Erythroblast (primary cell): ENCODE data around the gene TTC24.
A peak's percentile ranks its signal among the peaks of the same experiment; 100 is the strongest.

ENCODE experiments used
- DNase-seq, 2 experiments: peaks; one replicate each; lab custom pipeline; 2025; lab: John Stamatoyannopoulos, UW
- GATA1 ChIP-seq: IDR thresholded peaks from 2 replicates; pipeline ENCODE4 v1.6.1; 2011; ENCODE audit warnings: low read depth, mild to moderate bottlenecking, control low read depth, low read length, moderate library complexity
- POLR2A ChIP-seq: IDR thresholded peaks from 2 replicates; pipeline ENCODE4 v1.6.1; 2011; ENCODE audit warnings: mild to moderate bottlenecking, low read length

TTC24 gene

GRCh38 chr1:156560585-156561163, 18.8 kb upstream of the TTC24 start:
- DNase-seq = peak; percentile 23 to 68
- TF ChIP-seq POLR2A (no peak), GATA1 (no peak)

GRCh38 chr1:156565519-156565918, 14.0 kb upstream of the TTC24 start:
- no peak for DNase-seq
- TF ChIP-seq POLR2A (no peak), GATA1 (no peak)

GRCh38 chr1:156566436-156566835, 13.1 kb upstream of the TTC24 start:
- TF ChIP-seq GATA1 (no peak), POLR2A (no peak)
- DNase-seq = no peak

- no peak for TF ChIP-seq POLR2A
- no peak for TF ChIP-seq GATA1
- peak in 1 of 2 experiments; percentile 38 for DNase-seq
Observed at GRCh38 chr1:156571261-156571852, 8.2 kb upstream of the TTC24 start.

GRCh38 chr1:156571919-156572662, 7.4 kb upstream of the TTC24 start, which contains the start of gene IQGAP3:
Gene IQGAP3 (minus strand): TSS chr1:156572565. CDS start chr1:156572529, 36 bp downstream.
- TF ChIP-seq GATA1 (no peak), POLR2A (peak; percentile 26)
- peak; percentile 72 to 84 for DNase-seq

GRCh38 chr1:156572663-156573018, 6.9 kb upstream of the TTC24 start:
- DNase-seq = no peak
- TF ChIP-seq GATA1 = no peak
- no peak for TF ChIP-seq POLR2A

GRCh38 chr1:156574039-156574633, 5.4 kb upstream of the TTC24 start:
- no peak for TF ChIP-seq POLR2A
- TF ChIP-seq GATA1 = no peak
- DNase-seq = no peak

- no peak for TF ChIP-seq POLR2A
- no peak for TF ChIP-seq GATA1
- no peak for DNase-seq
Observed at GRCh38 chr1:156577550-156577949, 2.0 kb upstream of the TTC24 start.

GRCh38 chr1:156578055-156578454, 1.5 kb upstream of the TTC24 start:
- no peak for DNase-seq

GRCh38 chr1:156581661-156582387, 2.3 kb downstream of the TTC24 start:
- no peak for DNase-seq
- TF ChIP-seq POLR2A (no peak), GATA1 (no peak)

More at GRCh38 chr1:156578055-156578454, 1.5 kb upstream of the TTC24 start:
- no peak for TF ChIP-seq POLR2A
- no peak for TF ChIP-seq GATA1

GRCh38 chr1:156582388-156583017, 3.0 kb downstream of the TTC24 start:
- TF ChIP-seq POLR2A = no peak
- TF ChIP-seq GATA1 = no peak
- DNase-seq = no peak

- peak; percentile 82 to 89 for DNase-seq
- no peak for TF ChIP-seq GATA1
- no peak for TF ChIP-seq POLR2A
Observed at GRCh38 chr1:156583821-156584622, 4.5 kb downstream of the TTC24 start.

GRCh38 chr1:156584813-156585212, 5.3 kb downstream of the TTC24 start:
- no peak for DNase-seq
- no peak for TF ChIP-seq GATA1
- no peak for TF ChIP-seq POLR2A
